ENCODE measurements around the gene LIN7A.

Gene LIN7A

GRCh38 chr12:80966001-80966400 is 28.3 kb upstream of the LIN7A start:
- no peak for TF ChIP-seq CTCF (IDR thresholded peaks at IDR 0.05; ENCODE audit: insufficient read depth, missing control alignments)
- FAIRE-seq (no peak), DNase-seq (ENCODE audit: insufficient read length, low spot score) (no peak)

GRCh38 chr12:80958162-80958561 is 20.4 kb upstream of the LIN7A start:
- no peak for TF ChIP-seq CTCF (IDR thresholded peaks at IDR 0.05; ENCODE audit: insufficient read depth, missing control alignments)
- DNase-seq (ENCODE audit: insufficient read length, low spot score) (no peak), FAIRE-seq (no peak)

- no peak for FAIRE-seq
Measured at GRCh38 chr12:80954857-80955520, 17.3 kb upstream of the LIN7A start.

GRCh38 chr12:80952443-80952842 is 14.7 kb upstream of the LIN7A start:
- DNase-seq (ENCODE audit: insufficient read length, low spot score) (no peak), FAIRE-seq (no peak)
- TF ChIP-seq CTCF (IDR thresholded peaks at IDR 0.05; ENCODE audit: insufficient read depth, missing control alignments): no peak

More at GRCh38 chr12:80954857-80955520, 17.3 kb upstream of the LIN7A start:
- no peak for TF ChIP-seq CTCF (IDR thresholded peaks at IDR 0.05; ENCODE audit: insufficient read depth, missing control alignments)
- DNase-seq (ENCODE audit: insufficient read length, low spot score): no peak

GRCh38 chr12:80946591-80946990 is 8.9 kb upstream of the LIN7A start:
- FAIRE-seq (no peak), DNase-seq (ENCODE audit: insufficient read length, low spot score) (no peak)
- peak; percentile 35 for TF ChIP-seq CTCF (IDR thresholded peaks at IDR 0.05; ENCODE audit: insufficient read depth, missing control alignments)

- FAIRE-seq (no peak), DNase-seq (ENCODE audit: insufficient read length, low spot score) (no peak)
- TF ChIP-seq CTCF (IDR thresholded peaks at IDR 0.05; ENCODE audit: insufficient read depth, missing control alignments): no peak
Measured at GRCh38 chr12:80943338-80943737, 5.6 kb upstream of the LIN7A start.

GRCh38 chr12:80941916-80942315 is 4.2 kb upstream of the LIN7A start:
- FAIRE-seq: no peak
- no peak for DNase-seq (ENCODE audit: insufficient read length, low spot score)
- TF ChIP-seq CTCF (IDR thresholded peaks at IDR 0.05; ENCODE audit: insufficient read depth, missing control alignments): no peak
